DOHH2 (cell line): Measurements from ENCODE around the gene ATR.
"Not testable (repeated sequence)": the region's sequence is repeated elsewhere in the genome, so short reads cannot be mapped to it uniquely, and the experiment has no call there.

Source experiments
- H3F3A ChIP-seq: fragments of 200-600 bp; sonication (generic), shearing (Covaris generic); 2 replicates; pipeline ENCODE4 v1.6.0; 2016; ENCODE audit warnings: antibody characterized with exemption, mild to moderate bottlenecking; ENCODE audit not compliant: control insufficient read depth, insufficient read depth
- H3K27ac ChIP-seq: fragments of 200-600 bp; sonication (generic); 2 replicates; pipeline ENCODE4 v1.5.1; 2014; ENCODE audit warnings: low read depth, mild to moderate bottlenecking, low read length, moderate library complexity
- H3K27me3 ChIP-seq: fragments of 200-600 bp; sonication (generic); 2 replicates; pipeline ENCODE4 v1.6.1; 2014; ENCODE audit warnings: mild to moderate bottlenecking, low read length, mixed read lengths; ENCODE audit not compliant: control insufficient read depth
- H3K36me3 ChIP-seq: fragments of 200-600 bp; sonication (generic); 2 replicates; pipeline ENCODE4 v1.6.1; 2014; ENCODE audit warnings: mild to moderate bottlenecking, low read length, moderate library complexity, mixed read lengths; ENCODE audit not compliant: control insufficient read depth
- H3K4me1 ChIP-seq: fragments of 200-600 bp; sonication (generic); 2 replicates; pipeline ENCODE4 v1.6.1; 2014; ENCODE audit warnings: mild to moderate bottlenecking, low read length, mixed read lengths; ENCODE audit not compliant: control insufficient read depth
- H3K4me2 ChIP-seq: fragments of 200-600 bp; sonication (generic); 2 replicates; pipeline ENCODE4 v1.6.0; 2014; ENCODE audit warnings: mild to moderate bottlenecking, low read length, moderate library complexity
- H3K4me3 ChIP-seq: fragments of 200-600 bp; sonication (generic); 2 replicates; pipeline ENCODE4 v1.5.1; 2014; ENCODE audit warnings: mild to moderate bottlenecking, low read length, mixed read lengths
- H3K79me2 ChIP-seq: fragments of 200-600 bp; sonication (generic); 2 replicates; pipeline ENCODE4 v1.6.1; 2014; ENCODE audit warnings: mild to moderate bottlenecking, low read length, mixed read lengths; ENCODE audit not compliant: control insufficient read depth
- H3K9me2 ChIP-seq: fragments of 200-600 bp; sonication (generic); replicated peaks from 2 replicates; pipeline ENCODE4 v1.6.1; 2014; ENCODE audit warnings: mild to moderate bottlenecking, low read length, mixed read lengths; ENCODE audit not compliant: control insufficient read depth
- H3K9me3 ChIP-seq: fragments of 200-600 bp; sonication (generic); 2 replicates; pipeline ENCODE4 v1.6.1; 2014; ENCODE audit warnings: antibody characterized with exemption, low read length, mixed read lengths; ENCODE audit not compliant: control insufficient read depth, insufficient read depth
- H4K20me1 ChIP-seq: fragments of 200-600 bp; sonication (generic); 2 replicates; pipeline ENCODE4 v1.6.0; 2014; ENCODE audit warnings: low read depth, mild to moderate bottlenecking, antibody characterized with exemption, low read length, moderate library complexity; ENCODE audit not compliant: control insufficient read depth, insufficient read depth
- EZH2phosphoT487 ChIP-seq: fragments of 200-600 bp; sonication (generic); IDR thresholded peaks from 2 replicates; pipeline ENCODE4 v1.6.1; 2017; ENCODE audit warnings: borderline replicate concordance, mild to moderate bottlenecking, antibody characterized with exemption, low read length, moderate library complexity, mixed read lengths
- TF ChIP-seq, protein P1 (sequence below): fragments of 200-600 bp; sonication (generic); IDR thresholded peaks from one replicate; pipeline ENCODE4 v1.5.1; 2014; ENCODE audit warnings: antibody characterized with exemption, mild to moderate bottlenecking, low read depth, low read length; ENCODE audit not compliant: poor library complexity, severe bottlenecking

Gene ATR

GRCh38 chr3:142588703-142589102 lies 10.2 kb upstream of the ATR start:
- TF ChIP-seq, protein P1, sequence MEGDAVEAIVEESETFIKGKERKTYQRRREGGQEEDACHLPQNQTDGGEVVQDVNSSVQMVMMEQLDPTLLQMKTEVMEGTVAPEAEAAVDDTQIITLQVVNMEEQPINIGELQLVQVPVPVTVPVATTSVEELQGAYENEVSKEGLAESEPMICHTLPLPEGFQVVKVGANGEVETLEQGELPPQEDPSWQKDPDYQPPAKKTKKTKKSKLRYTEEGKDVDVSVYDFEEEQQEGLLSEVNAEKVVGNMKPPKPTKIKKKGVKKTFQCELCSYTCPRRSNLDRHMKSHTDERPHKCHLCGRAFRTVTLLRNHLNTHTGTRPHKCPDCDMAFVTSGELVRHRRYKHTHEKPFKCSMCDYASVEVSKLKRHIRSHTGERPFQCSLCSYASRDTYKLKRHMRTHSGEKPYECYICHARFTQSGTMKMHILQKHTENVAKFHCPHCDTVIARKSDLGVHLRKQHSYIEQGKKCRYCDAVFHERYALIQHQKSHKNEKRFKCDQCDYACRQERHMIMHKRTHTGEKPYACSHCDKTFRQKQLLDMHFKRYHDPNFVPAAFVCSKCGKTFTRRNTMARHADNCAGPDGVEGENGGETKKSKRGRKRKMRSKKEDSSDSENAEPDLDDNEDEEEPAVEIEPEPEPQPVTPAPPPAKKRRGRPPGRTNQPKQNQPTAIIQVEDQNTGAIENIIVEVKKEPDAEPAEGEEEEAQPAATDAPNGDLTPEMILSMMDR = no peak
- TF ChIP-seq EZH2phosphoT487 = no peak
- Histone ChIP-seq H3K27ac (no peak overlapping the region), H3K4me2 (no peak overlapping the region)

DNA sequence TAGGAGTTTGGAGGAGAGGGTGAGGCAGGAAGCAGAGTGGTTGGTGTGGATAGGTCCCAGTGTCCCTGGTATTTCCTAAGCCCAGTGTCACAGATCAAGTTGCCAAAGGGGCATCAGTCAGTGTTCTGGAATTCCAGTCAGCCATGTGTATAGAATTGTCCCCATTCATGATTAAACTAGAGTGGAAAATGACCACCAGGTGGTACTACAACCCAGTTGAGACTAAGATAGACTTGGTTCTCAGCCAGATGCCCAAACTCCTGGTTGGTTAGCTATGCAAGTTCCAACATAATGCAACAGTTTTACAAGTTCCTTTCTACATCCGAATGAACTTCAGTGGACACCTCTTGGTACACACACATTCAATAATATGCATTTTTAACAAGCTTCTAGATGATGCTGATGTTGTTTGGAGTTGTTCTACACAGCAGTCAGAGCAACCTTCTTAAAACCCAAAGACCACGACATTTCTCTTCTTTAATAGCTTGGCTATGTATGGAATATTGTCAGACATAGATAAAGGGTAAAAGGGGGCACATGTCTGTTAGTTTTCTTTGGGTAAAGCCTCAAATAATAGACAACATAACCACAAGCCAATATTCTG lies 8.4 kb upstream of the ATR start:
- Histone ChIP-seq H3K9me3 (no peaks in the 10 kb centered on the region), H3K27ac (no peak overlapping the region), H3K36me3 (no peaks in the 10 kb centered on the region), H3K4me3 (no peak overlapping the region), H3K4me2 (no peak overlapping the region), H3K9me2 (no peaks in the 10 kb centered on the region), H4K20me1 (no peaks in the 10 kb centered on the region), H3F3A (no peaks in the 10 kb centered on the region), H3K79me2 (no peaks in the 10 kb centered on the region), H3K27me3 (peaks cover 13% of the 10 kb centered on the region; the same call in 1 of the 2 replicates), H3K4me1 (no peaks in the 10 kb centered on the region)
- TF ChIP-seq, protein P1 = peak; percentile 62
- TF ChIP-seq EZH2phosphoT487 = no peak

More at GRCh38 chr3:142588703-142589102, 10.2 kb upstream of the ATR start:
- Histone ChIP-seq H3K4me3 (no peak overlapping the region), H3K79me2 (no peaks in the 10 kb centered on the region), H3K4me1 (no peaks in the 10 kb centered on the region), H3K9me3 (no peaks in the 10 kb centered on the region), H3K27me3 (peaks cover 7% of the 10 kb centered on the region; the same call in 1 of the 2 replicates), H3F3A (no peaks in the 10 kb centered on the region), H4K20me1 (no peaks in the 10 kb centered on the region), H3K9me2 (no peaks in the 10 kb centered on the region), H3K36me3 (no peaks in the 10 kb centered on the region)

DNA sequence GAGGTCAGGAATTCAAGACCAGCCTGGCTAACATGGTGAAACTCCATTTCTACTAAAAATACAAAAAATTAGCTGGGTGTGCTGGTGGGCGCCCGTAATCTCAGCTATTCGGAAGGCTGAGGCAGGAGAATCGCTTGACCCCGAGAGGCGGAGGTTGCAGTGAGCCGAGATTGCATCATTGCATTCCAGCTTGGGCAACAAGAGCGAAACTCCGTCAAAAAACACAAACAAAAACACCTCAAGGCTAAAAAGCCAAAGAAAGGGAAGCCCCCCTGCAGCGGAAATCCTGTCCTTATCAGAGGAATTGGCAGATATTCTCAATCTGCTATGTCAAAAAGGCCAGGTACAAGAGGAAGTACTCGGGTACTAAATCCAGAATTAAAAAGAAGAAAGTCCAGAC lies 2.5 kb upstream of the ATR start:
- Histone ChIP-seq H3K79me2 (peaks cover 28% of the 10 kb centered on the region), H3K27me3 (peaks cover 10% of the 10 kb centered on the region), H3K4me1 (peaks cover 22% of the 10 kb centered on the region)
- H3K4me2 ChIP-seq, H3K9me2 ChIP-seq, H3K4me3 ChIP-seq, H3F3A ChIP-seq, H4K20me1 ChIP-seq, H3K27ac ChIP-seq, H3K9me3 ChIP-seq, H3K36me3 ChIP-seq: not testable (repeated sequence)

DNA sequence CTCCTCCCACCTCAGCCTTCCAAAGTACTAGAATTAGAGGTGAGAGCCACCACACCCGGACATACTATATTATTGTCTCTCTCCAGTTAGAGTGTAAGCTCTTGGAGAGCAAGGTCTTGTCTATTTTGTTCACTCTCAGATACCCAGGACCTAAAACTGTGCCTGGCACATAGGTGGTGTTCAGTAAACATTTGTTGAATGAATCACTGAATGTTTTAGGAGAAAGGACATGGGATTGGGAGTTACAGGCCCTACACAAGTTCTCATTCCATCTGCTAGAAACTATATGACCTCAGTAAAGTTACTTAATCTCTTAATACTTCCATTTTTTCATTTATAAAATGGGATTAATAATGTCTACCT lies 1.5 kb upstream of the ATR start:
- Histone ChIP-seq H3K27ac (no peak overlapping the region), H3K27me3 (peaks cover 10% of the 10 kb centered on the region), H4K20me1 (no peaks in the 10 kb centered on the region), H3F3A (no peaks in the 10 kb centered on the region), H3K9me2 (no peaks in the 10 kb centered on the region), H3K4me2 (peak overlapping the region; percentile 83), H3K9me3 (no peaks in the 10 kb centered on the region), H3K4me3 (no peak overlapping the region), H3K36me3 (peaks cover 16% of the 10 kb centered on the region), H3K4me1 (peaks cover 29% of the 10 kb centered on the region), H3K79me2 (peaks cover 38% of the 10 kb centered on the region)
- TF ChIP-seq, protein P1 = no peak
- TF ChIP-seq EZH2phosphoT487 = no peak
